ENCODE measurements around the gene SUMO3.

SUMO3 gene

GRCh38 chr21:44758781-44759627 is 58.9 kb downstream of the SUMO3 start:
- H3K27ac ChIP-seq (ENCODE audit: low read length), result no peak overlapping the region
- no peak overlapping the region for H3K4me3 ChIP-seq (ENCODE audit: low read length)
- DNase-seq (ENCODE audit: low read depth, low spot score), result no peak
- WGBS (ENCODE audit: insufficient coverage, insufficient read length), result no CpG with 5 or more reads among the region's 26 CpGs
- no peaks in the 10 kb centered on the region for H3K36me3 ChIP-seq (ENCODE audit: control insufficient read depth, insufficient read depth, low read length)
- no peaks in the 10 kb centered on the region for H3K9me3 ChIP-seq (ENCODE audit: control insufficient read depth, insufficient read depth, low read length)
- no peaks in the 10 kb centered on the region for H3K27me3 ChIP-seq (ENCODE audit: control insufficient read depth, insufficient read depth, low read length)
- H3K4me1 ChIP-seq (ENCODE audit: control insufficient read depth, insufficient read depth, low read length), result peaks cover 6% of the 10 kb centered on the region; the same call in 1 of the 2 replicates

- Histone ChIP-seq H3K9me3 (ENCODE audit: control insufficient read depth, insufficient read depth, low read length) (no peaks in the 10 kb centered on the region), H3K36me3 (ENCODE audit: control insufficient read depth, insufficient read depth, low read length) (no peaks in the 10 kb centered on the region), H3K27me3 (ENCODE audit: control insufficient read depth, insufficient read depth, low read length) (no peaks in the 10 kb centered on the region), H3K4me1 (ENCODE audit: control insufficient read depth, insufficient read depth, low read length) (peaks cover 6% of the 10 kb centered on the region; the same call in 1 of the 2 replicates), H3K4me3 (ENCODE audit: low read length) (no peak overlapping the region), H3K27ac (ENCODE audit: low read length) (no peak overlapping the region)
- WGBS (ENCODE audit: insufficient coverage, insufficient read length), result no CpG with 5 or more reads among the region's 8 CpGs
- no peak for DNase-seq (ENCODE audit: low read depth, low spot score)
These were observed 59.7 kb downstream of the SUMO3 start for GRCh38 chr21:44758141-44758561.

DNA sequence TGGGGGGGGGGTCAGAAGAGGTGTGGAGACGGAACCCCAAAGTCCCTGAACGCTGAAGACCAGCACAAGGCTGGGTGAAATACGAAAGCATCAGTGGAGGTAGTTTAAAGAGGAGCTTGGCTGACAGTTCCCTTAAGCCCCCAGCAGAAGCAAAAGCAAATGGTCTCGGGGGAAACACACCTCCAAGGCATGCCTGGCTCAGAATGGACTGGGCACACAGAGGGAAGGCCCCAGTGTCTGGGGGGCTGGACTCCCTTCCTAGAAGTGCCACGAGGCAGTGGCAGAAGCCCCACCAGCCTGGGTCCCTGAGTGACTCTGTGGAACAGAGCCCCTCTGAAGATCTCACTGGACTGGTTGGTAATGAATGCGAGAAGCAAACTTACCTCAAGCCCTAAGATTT is 60.1 kb downstream of the SUMO3 start:
- Histone ChIP-seq H3K4me1 (ENCODE audit: control insufficient read depth, insufficient read depth, low read length) (peaks cover 6% of the 10 kb centered on the region; the same call in 1 of the 2 replicates), H3K27me3 (ENCODE audit: control insufficient read depth, insufficient read depth, low read length) (no peaks in the 10 kb centered on the region), H3K4me3 (ENCODE audit: low read length) (no peak overlapping the region), H3K9me3 (ENCODE audit: control insufficient read depth, insufficient read depth, low read length) (no peaks in the 10 kb centered on the region), H3K36me3 (ENCODE audit: control insufficient read depth, insufficient read depth, low read length) (no peaks in the 10 kb centered on the region), H3K27ac (ENCODE audit: low read length) (no peak overlapping the region)
- no peak for DNase-seq (ENCODE audit: low read depth, low spot score)
- no CpG with 5 or more reads among the region's 6 CpGs for WGBS (ENCODE audit: insufficient coverage, insufficient read length)

GRCh38 chr21:44756423-44757185 is 61.3 kb downstream of the SUMO3 start:
- WGBS (ENCODE audit: insufficient coverage, insufficient read length), result no CpG with 5 or more reads among the region's 23 CpGs
- DNase-seq (ENCODE audit: low read depth, low spot score), result no peak
- Histone ChIP-seq H3K36me3 (ENCODE audit: control insufficient read depth, insufficient read depth, low read length) (no peaks in the 10 kb centered on the region), H3K9me3 (ENCODE audit: control insufficient read depth, insufficient read depth, low read length) (no peaks in the 10 kb centered on the region), H3K27ac (ENCODE audit: low read length) (no peak overlapping the region), H3K4me3 (ENCODE audit: low read length) (no peak overlapping the region), H3K4me1 (ENCODE audit: control insufficient read depth, insufficient read depth, low read length) (peaks cover 6% of the 10 kb centered on the region; the same call in 1 of the 2 replicates), H3K27me3 (ENCODE audit: control insufficient read depth, insufficient read depth, low read length) (no peaks in the 10 kb centered on the region)

Data from iPS DF 6.9 (cell line).